ENCODE data around the gene MAST2.
"Not testable (repeated sequence)": the region's sequence is repeated elsewhere in the genome, so short reads cannot be mapped to it uniquely, and the experiment has no call there.

Gene MAST2

GRCh38 chr1:46030876-46031660, 227.7 kb downstream of the MAST2 start:
- peak; percentile 17 for DNase-seq

GRCh38 chr1:46034601-46035516, 231.4 kb downstream of the MAST2 start:
- no peak for DNase-seq

GRCh38 chr1:46036894-46037839, 233.8 kb downstream of the MAST2 start:
- peak; percentile 71 for DNase-seq

GRCh38 chr1:46039571-46040052, 236.2 kb downstream of the MAST2 start:
- no peak for DNase-seq

- DNase-seq, result no peak
Observed at GRCh38 chr1:46041551-46041950, 238.1 kb downstream of the MAST2 start.

GRCh38 chr1:46041974-46042373, 238.6 kb downstream of the MAST2 start:
- peak; percentile 32 for DNase-seq

GRCh38 chr1:46043458-46044017, 240.1 kb downstream of the MAST2 start:
- no peak for DNase-seq

GRCh38 chr1:46044116-46044515, 240.7 kb downstream of the MAST2 start:
- no peak for DNase-seq

- DNase-seq, result no peak
Observed at GRCh38 chr1:46053734-46054133, 250.3 kb downstream of the MAST2 start.

GRCh38 chr1:46056325-46056724, 252.9 kb downstream of the MAST2 start:
- no peak for DNase-seq

GRCh38 chr1:46057215-46057614, 253.8 kb downstream of the MAST2 start:
- not testable (repeated sequence) for DNase-seq

GRCh38 chr1:46057781-46058180, 254.4 kb downstream of the MAST2 start:
- DNase-seq, result no peak

- no peak for DNase-seq
Observed at GRCh38 chr1:46058936-46059335, 255.5 kb downstream of the MAST2 start.

- DNase-seq, result no peak
Observed at GRCh38 chr1:46061146-46061545, 257.7 kb downstream of the MAST2 start.

GRCh38 chr1:46062651-46063319, 259.4 kb downstream of the MAST2 start:
- DNase-seq, result no peak

GRCh38 chr1:46064708-46065107, 261.3 kb downstream of the MAST2 start:
- DNase-seq, result no peak

- DNase-seq, result no peak
Observed at GRCh38 chr1:46065405-46065804, 262.0 kb downstream of the MAST2 start.

- DNase-seq, result no peak
Observed at GRCh38 chr1:46067652-46068051, 264.2 kb downstream of the MAST2 start.

- no peak for DNase-seq
Observed at GRCh38 chr1:46068525-46068924, 265.1 kb downstream of the MAST2 start.

GRCh38 chr1:46070164-46070814, 266.9 kb downstream of the MAST2 start:
- no peak for DNase-seq

- DNase-seq, result no peak
Observed at GRCh38 chr1:46072975-46073374, 269.6 kb downstream of the MAST2 start.

All from fibroblast of skin of right quadriceps (primary cell).